ENCODE results near the gene OVAAL.

Gene OVAAL

GRCh38 chr1:180609643-180610555 is 51.1 kb downstream of the OVAAL start:
- DNase-seq, result no peak

- DNase-seq, result no peak
These were observed 51.8 kb downstream of the OVAAL start for GRCh38 chr1:180610556-180611015.

DNA sequence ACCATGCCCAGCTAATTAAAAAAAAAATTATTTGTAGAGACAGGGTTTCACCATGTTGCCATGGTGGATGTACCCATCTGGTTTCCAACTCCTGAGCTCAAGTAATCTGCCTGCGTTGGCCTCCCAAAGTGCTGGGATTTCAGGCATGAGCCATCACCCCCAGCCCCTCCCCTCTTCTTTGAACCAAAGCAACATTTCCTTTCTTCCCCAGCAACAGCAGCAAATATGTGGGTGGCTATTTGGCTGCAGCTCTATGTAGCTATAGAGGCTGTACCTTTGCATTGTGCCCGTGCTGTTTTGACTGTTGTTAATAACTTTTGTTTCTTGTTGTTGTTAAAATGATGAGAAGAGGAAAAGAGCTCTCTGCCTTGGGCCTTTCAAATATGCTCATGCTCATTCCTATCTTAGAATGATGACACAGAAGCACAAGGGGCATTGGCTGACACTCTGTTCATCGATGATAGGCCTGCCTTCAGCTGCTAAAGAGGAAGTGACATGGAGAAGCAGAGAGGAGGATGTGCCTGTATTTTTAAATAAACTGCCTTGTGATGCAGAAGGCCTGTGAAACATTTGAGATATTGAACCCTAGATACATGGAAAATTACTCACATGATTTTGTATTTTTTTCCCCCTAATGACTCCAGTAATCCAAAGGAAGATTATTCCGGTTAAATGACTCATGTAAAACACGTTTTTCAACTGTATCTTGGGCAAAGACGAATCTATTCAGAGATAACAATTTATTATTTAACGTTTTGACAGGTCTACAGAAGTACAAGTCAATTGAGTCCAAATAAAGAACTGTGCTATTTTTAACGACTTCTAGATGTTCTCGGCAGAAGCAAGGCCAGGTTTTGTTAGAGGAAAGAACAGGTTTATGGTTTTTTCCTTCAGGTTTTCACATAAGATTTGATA is 52.5 kb downstream of the OVAAL start:
- no peak for DNase-seq

DNA sequence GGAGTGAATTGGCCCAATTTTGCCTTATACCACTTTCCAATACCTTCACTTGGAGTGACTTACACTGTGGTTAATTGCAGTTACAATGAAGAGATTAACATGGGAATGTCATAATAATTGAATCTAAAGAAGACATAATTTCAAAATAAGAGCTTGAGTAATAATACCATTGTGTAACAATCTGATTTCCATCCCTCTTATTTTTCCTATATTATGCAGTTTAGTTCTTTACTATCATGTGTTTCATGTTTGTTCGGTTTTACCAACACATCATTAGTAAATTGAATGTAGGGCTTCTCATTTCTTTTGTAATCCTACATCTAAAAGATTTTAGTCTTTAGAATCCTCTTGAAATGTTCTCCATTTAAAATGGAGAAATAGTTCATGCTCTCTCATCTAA is 53.9 kb downstream of the OVAAL start:
- DNase-seq, result no peak

DNA sequence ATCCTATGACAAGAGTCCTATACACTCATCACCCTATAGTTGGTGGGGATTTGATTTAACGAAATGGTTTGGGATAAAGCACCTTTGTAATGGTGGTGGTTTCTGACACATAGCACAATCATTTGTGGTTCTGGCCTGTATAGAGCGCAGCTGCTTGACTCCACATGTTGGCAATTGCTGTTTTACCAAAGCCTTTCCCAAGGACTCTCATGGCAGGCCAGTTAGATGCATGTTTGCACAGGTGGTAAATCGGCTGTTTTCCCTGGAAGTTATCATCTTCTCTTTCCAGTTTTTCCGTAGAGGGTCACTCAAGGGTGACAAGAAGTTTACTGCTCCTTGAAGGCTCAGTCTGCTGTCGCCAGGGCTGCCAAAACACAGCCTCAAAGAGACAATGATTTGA is 56.0 kb downstream of the OVAAL start:
- DNase-seq, result no peak

GRCh38 chr1:180615493-180616290 is 56.9 kb downstream of the OVAAL start:
- no peak for DNase-seq
